H1 (cell line): Measurements from ENCODE around the gene LSM14B. TPM values are rescaled to one million over a fixed set of nuclear protein-coding genes. Genes with fewer than 3 reads are reported as not detected.
A peak's percentile ranks its signal among the peaks of the same experiment; 100 is the strongest.

Experiments
- CREB1 ChIP-seq: IDR thresholded peaks from 2 replicates; pipeline ENCODE4 v1.6.1; 2012; ENCODE audit warnings: inconsistent platforms
- EP300 ChIP-seq, 2 experiments: IDR thresholded peaks; 1 replicate in 1 of 2; 2 replicates in 1 of 2; pipeline ENCODE4 v1.6.1; 2011 to 2012; ENCODE audit warnings: low read depth in 2 of 2, low read length in 2 of 2, mild to moderate bottlenecking in 2 of 2, borderline replicate concordance in 1 of 2, inconsistent platforms in 1 of 2, moderate library complexity in 1 of 2
- KDM1A ChIP-seq: fragments of 200-600, 300-600 bp; sonication (generic); IDR thresholded peaks from 2 replicates; pipeline ENCODE4 v1.7.1; 2016; ENCODE audit warnings: mild to moderate bottlenecking, low read length, borderline replicate concordance
- MAFK ChIP-seq: IDR thresholded peaks from 2 replicates; pipeline ENCODE4 v1.6.1; 2012; ENCODE audit warnings: low read depth, mild to moderate bottlenecking, improper control_type of control experiment, low read length
- NANOG ChIP-seq: IDR thresholded peaks from 2 replicates; pipeline ENCODE4 v1.6.1; 2011; ENCODE audit warnings: low read length, low read depth, mild to moderate bottlenecking, inconsistent platforms; ENCODE audit not compliant: insufficient read depth, poor library complexity, severe bottlenecking
- NRF1 ChIP-seq: IDR thresholded peaks from 2 replicates; pipeline ENCODE4 v1.6.1; 2011; ENCODE audit warnings: mild to moderate bottlenecking, low read depth, low read length, improper control_type of control experiment
- PHF8 ChIP-seq: fragments of 200-600 bp; sonication (generic); conservative IDR thresholded peaks from 2 replicates; pipeline ENCODE4 v1.7.1; 2012; ENCODE audit warnings: low read depth, mild to moderate bottlenecking, inconsistent platforms, low read length, moderate library complexity
- POLR2A ChIP-seq, 2 experiments: IDR thresholded peaks; 1 replicate in 1 of 2; 2 replicates in 1 of 2; pipeline ENCODE4 v1.6.1; 2011; ENCODE audit warnings: low read depth in 2 of 2, low read length in 2 of 2, mild to moderate bottlenecking in 2 of 2; ENCODE audit errors: control extremely low read depth in 1 of 2
- SIN3A ChIP-seq, 2 experiments: IDR thresholded peaks in 1 of 2; conservative IDR thresholded peaks in 1 of 2; 2 replicates each; pipeline ENCODE4 v1.6.1; 2011 to 2012; ENCODE audit warnings: low read length in 2 of 2, improper control_type of control experiment in 1 of 2, low read depth in 1 of 2, mild to moderate bottlenecking in 1 of 2
- SRF ChIP-seq: IDR thresholded peaks from 2 replicates; pipeline ENCODE4 v1.6.1; 2011; ENCODE audit warnings: mild to moderate bottlenecking, low read depth, low read length, moderate library complexity
- SUZ12 ChIP-seq: fragments of 200-600 bp; sonication (generic); IDR thresholded peaks from 2 replicates; pipeline ENCODE4 v1.6.1; 2012; ENCODE audit warnings: mild to moderate bottlenecking, inconsistent platforms, low read length, moderate library complexity, mixed read lengths
- TAF1 ChIP-seq: IDR thresholded peaks from 2 replicates; pipeline ENCODE4 v1.6.1; 2011; ENCODE audit warnings: mild to moderate bottlenecking, low read depth, low read length
- TBP ChIP-seq: IDR thresholded peaks from 2 replicates; pipeline ENCODE4 v1.6.1; 2011; ENCODE audit warnings: low read depth, low read length, improper control_type of control experiment
- TCF12 ChIP-seq: IDR thresholded peaks from 2 replicates; pipeline ENCODE4 v1.6.1; 2011; ENCODE audit warnings: low read depth, mild to moderate bottlenecking, low read length
- YY1 ChIP-seq: IDR thresholded peaks from 2 replicates; pipeline ENCODE4 v1.6.1; 2011; ENCODE audit warnings: low read depth, mild to moderate bottlenecking, low read length
- polyA plus RNA-seq, 7 experiments: library from polyadenylated mRNA; depleted of rRNA in 3 of 7; stranded (reverse) in 5 of 7; unstranded in 2 of 7; fragments of >200 nt in 5 of 7; fragments of 200-250 nt in 2 of 7; gene quantifications; 1 replicate in 5 of 7; 2 replicates in 1 of 7; 4 replicates in 1 of 7; pipeline versions ENCODE4 v1.2.1 to v1.2.3, GENCODE V29; 2011 to 2013; ENCODE audit warnings: missing spikeins in 2 of 7, mixed read lengths in 2 of 7
- total RNA-seq: library from RNA; stranded (reverse); fragmentation: NEBNext Ultra II Directional; extraction: Animal tissue kit (Norgen Biotek cat#: 25700); gene quantifications from 2 replicates; pipeline ENCODE4 v1.2.1, GENCODE V29; 2021
- TF ChIP-seq, protein P1 (sequence below): IDR thresholded peaks from 2 replicates; pipeline ENCODE4 v1.6.1; 2012; ENCODE audit warnings: inconsistent platforms
- TF ChIP-seq, protein P2 (sequence below): IDR thresholded peaks from 2 replicates; pipeline ENCODE4 v1.6.1; 2012; ENCODE audit warnings: low read length, inconsistent platforms

Gene LSM14B
- total and polyA plus RNA-seq, 2 of the 8 experiments (the other 6 are each of a cell fraction or from before 2014, with no cell fraction given): 58.3 to 65.6 TPM

DNA sequence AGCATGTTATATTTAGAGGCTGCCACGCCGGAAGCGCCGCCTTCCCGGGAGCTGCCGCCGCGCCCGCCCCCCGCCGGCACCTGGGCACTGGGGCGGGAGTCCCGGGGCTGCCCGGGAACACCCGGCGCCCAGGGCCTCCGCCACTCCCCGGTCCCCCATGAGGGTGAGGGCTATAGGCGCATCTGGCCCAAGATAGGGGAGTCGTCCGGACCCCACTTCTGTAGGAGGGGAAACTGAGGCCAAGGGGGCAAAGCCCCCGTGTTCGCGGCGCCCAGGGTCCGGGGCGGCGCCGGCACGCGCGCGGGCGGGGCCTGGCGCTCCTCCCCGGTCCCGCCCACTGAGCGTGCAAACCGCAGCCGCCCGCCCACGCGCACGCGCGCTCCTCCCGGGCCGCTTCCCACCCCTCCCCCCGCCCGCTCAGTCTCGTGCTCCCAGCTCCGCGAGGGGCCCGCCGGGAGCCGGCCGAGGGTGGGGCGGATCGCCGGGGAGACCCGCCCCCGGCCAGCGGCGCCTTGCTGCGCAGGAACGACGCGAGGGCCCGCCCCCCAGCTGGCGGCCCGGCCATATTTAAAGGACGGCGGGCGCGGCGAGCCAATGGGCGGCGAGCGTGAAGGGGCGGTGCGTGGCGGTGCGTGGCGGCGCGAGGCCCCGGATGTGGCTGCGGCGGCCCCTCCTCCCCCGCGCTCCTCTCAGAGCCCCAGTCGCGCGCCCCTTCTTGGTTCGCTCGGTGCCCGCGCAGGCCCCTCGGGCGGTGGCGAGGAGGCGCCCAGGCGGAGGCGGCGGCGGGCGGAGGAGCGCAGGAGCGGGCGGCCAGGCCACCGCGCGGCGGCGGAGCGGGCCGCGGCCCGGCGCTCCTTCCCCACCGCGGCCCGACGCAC lies at the start of gene LSM14B (continued):
- TF ChIP-seq SUZ12 (peak; percentile 48; the same call in 1 of the 2 replicates), EP300 (IDR thresholded peaks at IDR 0.05; ENCODE audit: borderline replicate concordance in 1 of 2, low read depth in 2 of 2, low read length in 2 of 2) (peak in 1 of 2 experiments; percentile 29; a peak in 1 of 3 replicates), SRF (0 out of 2 replicates have a peak, but pooled peaks have one; percentile 3), SIN3A (conservative IDR thresholded peaks at IDR 0.05 in 1 of 2, IDR thresholded peaks at IDR 0.05 in 1 of 2; ENCODE audit: low read depth in 1 of 2, low read length in 2 of 2) (peak in 1 of 2 experiments; percentile 40; a peak in 1 of 4 replicates), TBP (peak; percentile 39; the same call in 1 of the 2 replicates), YY1 (peak; percentile 82), TCF12 (no peak), KDM1A (no peak), NRF1 (peak; percentile 22; the same call in 1 of the 2 replicates), TAF1 (peak; percentile 72), MAFK (no peak), PHF8 (peak; percentile 56), NANOG (peak; percentile 17), CREB1 (peak; percentile 50), POLR2A (IDR thresholded peaks at IDR 0.05; ENCODE audit: control extremely low read depth in 1 of 2, low read depth in 2 of 2, low read length in 2 of 2) (peak in 1 of 2 experiments; percentile 60; a peak in 1 of 3 replicates)
- TF ChIP-seq, protein P1, sequence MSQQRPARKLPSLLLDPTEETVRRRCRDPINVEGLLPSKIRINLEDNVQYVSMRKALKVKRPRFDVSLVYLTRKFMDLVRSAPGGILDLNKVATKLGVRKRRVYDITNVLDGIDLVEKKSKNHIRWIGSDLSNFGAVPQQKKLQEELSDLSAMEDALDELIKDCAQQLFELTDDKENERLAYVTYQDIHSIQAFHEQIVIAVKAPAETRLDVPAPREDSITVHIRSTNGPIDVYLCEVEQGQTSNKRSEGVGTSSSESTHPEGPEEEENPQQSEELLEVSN: peak; percentile 8; the same call in 1 of the 2 replicates
- TF ChIP-seq, protein P2, sequence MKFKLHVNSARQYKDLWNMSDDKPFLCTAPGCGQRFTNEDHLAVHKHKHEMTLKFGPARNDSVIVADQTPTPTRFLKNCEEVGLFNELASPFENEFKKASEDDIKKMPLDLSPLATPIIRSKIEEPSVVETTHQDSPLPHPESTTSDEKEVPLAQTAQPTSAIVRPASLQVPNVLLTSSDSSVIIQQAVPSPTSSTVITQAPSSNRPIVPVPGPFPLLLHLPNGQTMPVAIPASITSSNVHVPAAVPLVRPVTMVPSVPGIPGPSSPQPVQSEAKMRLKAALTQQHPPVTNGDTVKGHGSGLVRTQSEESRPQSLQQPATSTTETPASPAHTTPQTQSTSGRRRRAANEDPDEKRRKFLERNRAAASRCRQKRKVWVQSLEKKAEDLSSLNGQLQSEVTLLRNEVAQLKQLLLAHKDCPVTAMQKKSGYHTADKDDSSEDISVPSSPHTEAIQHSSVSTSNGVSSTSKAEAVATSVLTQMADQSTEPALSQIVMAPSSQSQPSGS: no peak
